GM12801 (cell line): Measurements from ENCODE around the gene SLC2A10.

Experiments
- TF ChIP-seq, protein P1 (sequence below): IDR thresholded peaks from one replicate; pipeline ENCODE4 v1.5.1; 2011; ENCODE audit warnings: control low read depth; ENCODE audit not compliant: insufficient read length; ENCODE audit errors: extremely low read depth

Gene SLC2A10

GRCh38 chr20:46743088-46743487, 33.6 kb downstream of the SLC2A10 start:
- TF ChIP-seq, protein P1, sequence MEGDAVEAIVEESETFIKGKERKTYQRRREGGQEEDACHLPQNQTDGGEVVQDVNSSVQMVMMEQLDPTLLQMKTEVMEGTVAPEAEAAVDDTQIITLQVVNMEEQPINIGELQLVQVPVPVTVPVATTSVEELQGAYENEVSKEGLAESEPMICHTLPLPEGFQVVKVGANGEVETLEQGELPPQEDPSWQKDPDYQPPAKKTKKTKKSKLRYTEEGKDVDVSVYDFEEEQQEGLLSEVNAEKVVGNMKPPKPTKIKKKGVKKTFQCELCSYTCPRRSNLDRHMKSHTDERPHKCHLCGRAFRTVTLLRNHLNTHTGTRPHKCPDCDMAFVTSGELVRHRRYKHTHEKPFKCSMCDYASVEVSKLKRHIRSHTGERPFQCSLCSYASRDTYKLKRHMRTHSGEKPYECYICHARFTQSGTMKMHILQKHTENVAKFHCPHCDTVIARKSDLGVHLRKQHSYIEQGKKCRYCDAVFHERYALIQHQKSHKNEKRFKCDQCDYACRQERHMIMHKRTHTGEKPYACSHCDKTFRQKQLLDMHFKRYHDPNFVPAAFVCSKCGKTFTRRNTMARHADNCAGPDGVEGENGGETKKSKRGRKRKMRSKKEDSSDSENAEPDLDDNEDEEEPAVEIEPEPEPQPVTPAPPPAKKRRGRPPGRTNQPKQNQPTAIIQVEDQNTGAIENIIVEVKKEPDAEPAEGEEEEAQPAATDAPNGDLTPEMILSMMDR: no peak

- TF ChIP-seq, protein P1: no peak
Observed at GRCh38 chr20:46746956-46747526, 37.6 kb downstream of the SLC2A10 start.

- TF ChIP-seq, protein P1: no peak
Observed at GRCh38 chr20:46749147-46749546, 39.7 kb downstream of the SLC2A10 start.

DNA sequence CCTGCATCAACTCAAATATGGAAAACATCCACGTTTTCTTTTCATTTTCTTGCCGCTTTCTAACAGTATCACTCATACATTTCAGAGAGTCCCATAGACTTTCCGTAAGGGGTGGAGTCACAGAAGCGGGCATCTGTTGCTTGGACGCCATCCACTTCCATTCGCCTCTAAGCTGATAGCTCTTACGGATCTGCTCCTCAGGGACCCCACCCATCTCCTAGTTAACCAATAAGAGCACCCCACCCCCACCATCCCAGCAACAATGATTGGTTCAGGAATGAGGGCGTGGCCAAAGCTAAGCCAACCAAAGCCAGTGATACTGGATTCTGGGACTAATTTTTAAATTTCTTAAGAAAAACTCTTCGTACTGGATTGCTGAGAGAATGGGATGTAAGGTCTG, 42.4 kb downstream of the SLC2A10 start:
- TF ChIP-seq, protein P1: no peak

DNA sequence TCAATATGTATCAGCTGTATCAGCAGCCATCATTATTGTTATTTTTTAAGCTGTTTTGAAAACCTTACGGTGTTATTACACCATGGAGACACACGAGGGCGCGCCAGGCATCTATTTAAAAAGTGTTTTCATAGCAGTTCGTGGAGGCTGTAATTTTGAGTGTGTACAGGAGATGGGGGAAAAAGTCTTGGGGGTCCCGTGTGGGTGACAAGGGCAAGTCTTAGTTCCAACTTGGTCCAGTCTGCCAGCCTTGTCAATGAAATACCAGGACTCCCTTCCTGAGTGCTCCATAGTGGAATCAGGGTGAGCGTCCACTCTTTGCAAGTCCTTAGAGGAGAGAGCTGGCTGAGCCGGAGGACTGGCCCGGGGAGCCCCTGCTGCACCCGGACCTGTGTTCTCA, 43.3 kb downstream of the SLC2A10 start:
- TF ChIP-seq, protein P1: no peak

- TF ChIP-seq, protein P1: no peak
Observed at GRCh38 chr20:46755483-46756413, 46.3 kb downstream of the SLC2A10 start.

DNA sequence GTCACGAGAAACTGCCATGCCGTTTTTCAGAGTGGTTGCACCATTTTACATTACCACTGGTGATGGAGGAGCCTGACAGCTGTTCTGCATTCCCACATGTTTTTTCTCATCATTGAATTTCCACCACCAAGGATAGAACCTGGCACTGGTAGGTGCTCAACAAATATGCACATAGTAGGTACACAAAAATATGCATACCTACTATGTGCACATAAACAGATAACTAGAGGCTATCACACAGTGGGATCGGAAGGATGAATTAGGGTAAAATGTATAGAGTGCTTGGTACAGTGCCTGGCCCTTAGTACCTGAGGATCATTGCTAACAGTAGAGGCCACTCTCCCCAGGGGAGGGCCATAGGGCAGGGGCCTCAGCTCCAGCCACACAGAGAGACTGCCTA, 47.0 kb downstream of the SLC2A10 start:
- TF ChIP-seq, protein P1: no peak
